NOMO-1 treated with DMSO at 0.1 percent for 48 hours (cell line): ENCODE results near the gene TESMIN.

Experiments used
- DNase-seq: peaks from one replicate; lab custom pipeline; 2025; ENCODE audit not compliant: unreplicated experiment; lab: John Stamatoyannopoulos, UW

Gene TESMIN

DNA sequence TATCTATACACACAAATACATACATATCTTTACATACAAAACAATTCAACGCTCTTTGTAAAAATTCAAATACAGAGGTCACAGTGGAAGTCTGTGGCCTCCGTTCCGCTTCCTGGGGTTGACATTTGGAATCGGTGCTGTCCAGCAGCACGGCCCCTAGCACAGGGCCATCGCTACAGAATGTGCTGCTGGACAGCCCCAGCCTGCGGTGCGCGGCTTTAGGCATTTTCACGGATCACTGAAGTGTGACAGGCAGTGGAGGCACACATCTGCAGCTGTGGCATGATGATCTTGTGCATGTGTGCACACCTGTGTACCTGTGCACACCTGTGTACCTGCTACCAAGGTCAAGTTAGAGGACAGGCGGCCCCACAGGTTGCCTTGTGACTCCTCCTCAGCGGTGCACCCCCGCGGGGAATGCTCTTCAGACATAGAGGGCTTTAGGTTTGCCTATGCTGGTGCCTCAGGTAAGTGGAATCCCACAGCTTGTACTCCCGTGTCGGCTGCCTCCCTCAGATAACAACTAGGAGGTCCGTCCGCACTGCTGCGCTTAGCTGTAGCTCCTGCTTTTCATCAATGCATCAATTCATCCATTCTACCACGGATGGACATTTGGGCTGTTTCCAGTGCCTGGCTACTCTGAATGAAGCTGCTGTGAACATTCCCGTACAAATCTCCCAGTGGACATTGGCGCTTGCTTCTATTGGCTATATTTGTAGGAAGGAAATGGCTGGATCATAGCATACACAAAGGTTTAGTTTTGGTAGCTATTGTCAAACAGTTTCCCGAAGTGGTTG, 37.1 kb downstream of the TESMIN start:
- DNase-seq: no peak

DNA sequence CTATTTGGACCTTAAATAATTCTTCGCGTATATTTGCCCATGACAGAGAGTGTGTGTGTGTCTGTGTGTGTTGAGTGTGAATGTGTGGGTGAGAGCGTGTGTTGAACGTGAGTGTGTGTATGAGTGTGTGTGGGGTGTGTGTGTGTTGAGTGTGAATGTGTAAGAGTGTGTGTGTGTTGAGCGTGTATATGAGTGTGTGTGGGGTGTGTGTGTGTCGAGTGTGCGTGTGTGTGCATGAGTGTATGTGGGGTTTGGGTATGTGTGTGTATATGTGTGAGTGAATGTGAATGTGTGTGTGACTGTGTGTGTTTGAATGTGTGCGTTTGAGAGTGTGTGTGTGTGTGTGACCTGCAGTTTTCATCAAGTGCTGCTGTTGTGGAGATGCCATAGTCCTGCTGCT, 40.2 kb downstream of the TESMIN start:
- DNase-seq: no peak

DNA sequence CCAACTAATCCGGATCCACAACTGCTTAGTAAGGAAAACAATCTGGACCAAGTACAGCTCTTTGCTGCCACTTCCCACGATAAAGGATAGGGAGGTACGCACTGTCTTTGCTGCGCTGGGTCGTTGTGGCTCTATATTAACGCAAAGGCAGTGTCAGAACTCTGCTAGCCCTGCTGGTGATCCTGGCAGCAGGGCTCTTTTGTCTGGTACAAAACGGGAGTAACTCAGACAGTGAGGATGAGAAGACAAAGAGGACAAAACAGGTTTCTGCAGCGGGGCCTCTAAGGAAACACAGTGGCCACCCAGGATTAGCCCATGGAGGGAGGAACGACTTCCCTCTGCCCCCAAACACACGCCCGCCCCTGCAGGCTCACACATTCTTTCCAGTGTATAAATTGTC, 40.9 kb downstream of the TESMIN start:
- DNase-seq: no peak

DNA sequence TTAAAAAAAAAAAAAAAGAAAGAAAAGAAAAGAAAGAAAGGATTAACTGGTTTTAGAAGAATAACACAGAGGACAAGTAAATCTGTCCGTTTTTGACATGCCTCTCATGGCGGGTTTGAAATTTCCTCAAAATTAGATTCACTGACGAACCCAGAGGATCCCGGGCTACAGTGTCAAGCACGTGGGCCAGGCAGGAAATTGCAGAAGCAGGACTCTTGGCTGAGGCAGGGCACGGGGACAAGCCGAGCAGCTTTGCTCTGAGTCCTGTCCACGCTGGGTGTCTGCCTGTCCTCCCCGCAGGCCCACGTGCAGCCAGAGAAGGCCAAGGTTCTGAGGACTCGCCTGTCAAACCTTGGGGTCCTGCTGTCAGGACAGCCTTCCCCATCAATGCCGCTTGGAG, 42.3 kb downstream of the TESMIN start:
- DNase-seq: no peak

DNA sequence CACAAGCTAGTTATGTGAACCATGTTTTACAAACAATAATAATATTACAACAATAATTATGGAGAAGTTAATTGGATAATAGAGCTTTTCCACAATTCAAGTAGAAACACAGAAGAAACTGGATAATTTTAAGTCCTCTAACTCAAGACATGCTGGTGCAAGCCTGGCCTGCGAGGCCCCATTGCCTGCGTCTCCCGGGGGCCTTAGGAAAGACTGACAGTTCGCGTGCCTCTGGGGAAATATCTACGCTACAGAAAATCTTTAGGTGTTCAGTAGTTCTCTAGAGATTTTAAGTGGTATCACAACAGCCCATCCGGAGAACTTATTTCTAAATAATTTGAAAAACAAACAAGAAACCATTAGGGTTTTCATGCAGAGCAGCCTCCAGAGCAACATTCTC, 43.8 kb downstream of the TESMIN start:
- DNase-seq: no peak

DNA sequence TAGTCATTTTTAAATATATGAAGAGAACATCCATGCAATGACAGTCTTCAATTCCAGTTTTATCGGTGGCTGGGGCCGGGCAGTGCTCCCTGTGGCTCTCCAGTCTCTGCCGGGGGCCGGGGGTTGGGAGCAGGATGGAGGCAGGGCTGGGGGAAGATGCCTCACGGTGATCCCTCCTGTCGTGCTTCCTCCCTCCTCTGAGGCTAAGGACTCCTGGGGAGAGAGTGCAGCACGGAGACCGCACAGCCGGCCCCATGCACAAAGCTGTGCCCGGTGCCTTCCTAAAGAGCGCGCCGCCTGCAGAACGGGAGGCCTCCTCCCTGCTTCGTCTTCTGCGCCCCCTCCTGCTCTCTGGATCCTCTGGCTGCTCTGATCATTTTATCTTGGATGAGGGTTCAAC, 46.4 kb downstream of the TESMIN start:
- DNase-seq: no peak

DNA sequence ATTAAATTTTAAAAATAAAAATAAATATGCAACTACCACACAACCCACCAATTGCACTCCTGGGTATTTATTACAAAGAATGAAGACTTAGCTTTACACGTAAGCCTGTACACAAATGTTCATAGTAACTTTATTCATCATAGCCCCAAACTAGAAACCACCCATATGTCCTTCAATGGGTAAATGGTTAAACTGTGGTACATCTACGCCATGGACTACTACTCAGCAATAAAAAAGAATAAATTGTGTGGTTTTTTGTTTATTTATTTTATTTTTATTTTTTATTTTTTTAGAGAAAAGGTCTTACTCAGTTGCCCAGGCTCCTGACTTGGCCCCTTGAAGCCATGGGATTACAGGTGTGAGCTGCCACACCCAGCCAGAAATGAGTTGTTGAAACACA, 52.3 kb downstream of the TESMIN start:
- no peak for DNase-seq

DNA sequence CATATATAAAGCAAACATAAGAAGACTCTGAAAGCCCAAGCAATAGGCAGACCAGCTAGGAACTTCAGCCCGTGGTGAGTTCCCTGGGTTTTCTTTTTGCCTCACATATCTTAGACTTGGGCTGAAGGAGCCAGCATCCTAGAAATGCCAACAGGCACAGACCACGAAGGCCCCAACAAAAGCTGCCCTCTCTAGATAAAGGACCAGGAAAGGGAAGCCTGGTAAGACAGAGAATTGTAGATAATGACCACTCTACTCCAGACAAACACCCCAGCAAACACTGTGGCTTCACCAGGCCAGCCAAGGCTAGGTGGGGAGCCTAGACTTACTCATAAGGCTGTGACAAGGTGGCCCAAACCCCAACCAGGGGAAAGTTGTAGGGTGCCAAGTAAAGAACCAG, 55.8 kb downstream of the TESMIN start:
- DNase-seq: no peak

DNA sequence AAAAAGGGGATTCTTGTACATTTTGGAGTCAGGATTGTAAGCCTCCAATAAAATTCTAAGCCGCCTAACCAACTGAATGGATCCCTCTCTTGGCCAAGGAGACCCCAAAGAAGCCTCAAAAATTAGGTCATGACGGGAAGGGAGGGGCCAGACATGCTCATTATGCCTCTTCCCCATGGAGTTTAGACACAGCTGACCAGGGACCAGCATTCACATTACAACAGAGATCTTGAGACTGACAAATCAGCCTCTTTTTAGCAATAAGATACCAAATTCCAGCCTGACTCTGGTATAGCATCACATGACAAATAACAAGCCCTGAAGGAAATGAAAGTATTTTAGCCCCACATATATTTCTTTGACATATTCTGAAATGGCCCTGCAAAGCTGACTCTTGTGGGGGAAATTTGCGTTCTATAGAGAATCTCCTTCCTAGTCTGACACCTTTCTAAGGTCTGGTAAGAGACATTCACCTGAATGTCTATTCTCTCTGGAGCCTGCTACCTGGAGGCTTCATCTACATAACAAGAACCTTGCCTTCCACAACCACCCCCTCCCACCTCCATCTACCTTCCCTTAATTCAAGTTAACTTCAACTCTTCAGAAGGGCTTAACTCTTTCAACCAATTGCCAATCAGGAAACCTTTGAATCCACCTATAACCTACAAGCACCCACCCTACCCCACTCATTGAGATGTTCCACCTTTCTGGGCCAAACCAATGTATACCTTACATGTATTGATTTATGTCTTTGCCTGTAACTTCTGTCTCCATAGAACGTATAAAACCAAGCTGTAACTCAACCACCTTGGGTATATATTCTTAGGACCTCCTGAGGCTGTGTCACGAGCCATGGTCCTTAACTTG, 56.7 kb downstream of the TESMIN start:
- DNase-seq: no peak

DNA sequence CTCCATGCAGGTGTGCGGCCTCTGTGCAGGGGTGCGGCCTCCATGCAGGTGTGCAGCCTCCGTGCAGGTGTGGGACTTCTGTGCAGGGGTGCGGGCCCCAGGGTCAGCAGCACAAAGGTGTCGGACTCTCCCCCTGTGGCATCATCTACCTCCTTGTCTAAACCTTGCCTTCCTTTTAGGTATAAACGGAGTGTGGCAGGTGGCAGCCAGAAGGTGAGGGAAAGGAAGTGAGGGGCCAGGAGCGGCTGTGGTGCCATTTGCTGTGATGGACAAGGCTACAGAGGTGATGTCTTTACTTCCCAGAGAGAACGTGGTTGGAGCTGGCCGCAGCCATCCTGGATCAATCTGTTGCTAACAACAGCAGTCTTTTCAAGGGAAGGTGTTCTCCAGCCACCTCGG, 57.8 kb downstream of the TESMIN start:
- no peak for DNase-seq

DNA sequence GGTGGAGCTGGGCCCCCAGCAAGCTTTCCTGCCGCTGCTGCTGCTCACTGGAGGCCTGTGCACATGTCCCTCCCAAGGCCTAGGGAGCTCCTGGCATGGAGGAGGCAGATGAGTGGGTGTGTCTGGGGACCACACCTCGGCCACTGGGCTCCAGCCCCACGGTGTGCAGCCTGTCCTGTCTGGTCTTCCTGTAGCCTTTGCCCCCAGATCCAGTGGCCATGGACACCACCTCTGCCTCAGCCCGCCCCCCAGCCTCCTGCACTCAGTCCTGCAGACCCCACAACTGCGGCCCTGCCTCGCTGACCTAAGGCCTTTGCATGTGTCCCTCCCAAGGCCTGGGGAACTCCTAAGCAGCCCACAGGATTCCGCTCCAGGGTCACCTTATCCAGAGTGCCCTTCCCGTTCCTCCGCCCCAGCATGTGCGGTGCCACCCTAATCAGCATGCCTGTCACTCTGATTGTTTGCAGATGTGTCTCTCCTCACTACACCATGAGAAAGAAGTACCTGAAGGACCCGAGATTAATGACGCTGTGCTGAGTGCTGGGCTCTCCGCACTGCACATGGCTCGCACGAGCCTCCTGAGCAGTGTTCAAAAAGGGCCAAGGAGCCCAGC, 58.3 kb downstream of the TESMIN start:
- no peak for DNase-seq

DNA sequence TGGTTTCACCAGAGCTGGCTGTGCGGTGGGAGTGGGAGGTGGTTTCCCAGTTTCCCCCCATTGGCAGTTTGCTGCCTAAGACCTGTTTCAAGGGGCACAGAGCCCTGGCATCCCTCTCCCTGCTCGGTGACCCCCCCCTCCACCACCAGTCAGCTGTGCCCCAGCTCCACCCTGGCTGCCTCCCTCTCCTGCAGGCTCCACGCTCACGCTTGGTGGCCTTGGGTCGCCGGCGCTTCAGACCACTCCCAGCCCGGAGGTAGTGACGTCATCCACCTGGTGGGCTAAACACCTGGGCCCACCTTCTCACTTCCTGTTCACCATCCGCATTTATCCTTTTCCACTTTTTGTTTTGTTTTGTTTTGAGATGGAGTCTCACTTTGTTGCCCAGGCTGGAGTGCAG, 59.2 kb downstream of the TESMIN start:
- DNase-seq: no peak

DNA sequence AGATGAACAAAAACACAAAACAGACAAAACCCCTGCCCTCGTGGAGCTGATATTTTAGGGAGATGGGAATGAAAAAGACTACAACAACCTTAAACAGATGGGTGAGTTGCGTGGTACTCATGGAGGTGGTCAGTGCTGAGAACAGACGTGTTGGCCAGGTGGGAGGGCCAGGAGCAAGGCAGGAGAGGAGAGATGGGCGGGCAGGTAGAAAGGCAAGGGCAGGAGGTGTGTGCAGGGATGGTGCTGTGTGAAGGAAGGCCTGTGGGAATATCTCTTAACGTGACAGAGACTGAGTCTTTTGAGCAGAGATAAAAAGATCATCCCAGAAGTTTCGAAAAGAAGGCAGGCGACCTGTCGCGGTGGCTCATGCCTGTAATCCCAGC, 59.9 kb downstream of the TESMIN start:
- no peak for DNase-seq

DNA sequence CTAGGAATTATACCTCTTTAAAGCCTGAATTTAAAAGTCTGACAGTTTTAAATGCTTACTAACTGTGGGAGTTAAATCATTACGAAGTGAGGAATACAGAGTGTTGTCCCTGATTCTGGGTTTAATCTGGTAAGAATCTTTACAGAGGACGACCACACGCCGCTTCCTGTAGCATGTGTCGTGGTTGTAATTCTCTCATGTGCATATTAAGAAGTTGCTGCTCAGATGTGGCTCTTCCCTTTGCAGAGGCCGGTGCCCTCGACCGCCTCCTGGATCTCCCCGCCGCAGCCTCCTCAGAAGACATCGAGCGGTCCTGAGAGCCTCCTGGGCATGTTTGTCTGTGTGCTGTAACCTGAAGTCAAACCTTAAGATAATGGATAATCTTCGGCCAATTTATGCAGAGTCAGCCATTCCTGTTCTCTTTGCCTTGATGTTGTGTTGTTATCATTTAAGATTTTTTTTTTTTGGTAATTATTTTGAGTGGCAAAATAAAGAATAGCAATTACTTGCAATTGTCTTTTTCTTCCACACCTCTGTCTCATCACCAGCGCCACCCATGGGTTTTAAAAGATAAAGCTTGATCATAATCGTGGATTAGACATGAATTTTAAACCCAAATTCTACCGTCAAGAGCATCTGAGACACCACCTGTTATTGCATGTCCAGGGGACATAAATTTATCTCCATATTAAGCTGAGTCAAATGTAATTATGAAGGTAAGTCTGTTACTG, 60.5 kb downstream of the TESMIN start:
- DNase-seq: no peak

DNA sequence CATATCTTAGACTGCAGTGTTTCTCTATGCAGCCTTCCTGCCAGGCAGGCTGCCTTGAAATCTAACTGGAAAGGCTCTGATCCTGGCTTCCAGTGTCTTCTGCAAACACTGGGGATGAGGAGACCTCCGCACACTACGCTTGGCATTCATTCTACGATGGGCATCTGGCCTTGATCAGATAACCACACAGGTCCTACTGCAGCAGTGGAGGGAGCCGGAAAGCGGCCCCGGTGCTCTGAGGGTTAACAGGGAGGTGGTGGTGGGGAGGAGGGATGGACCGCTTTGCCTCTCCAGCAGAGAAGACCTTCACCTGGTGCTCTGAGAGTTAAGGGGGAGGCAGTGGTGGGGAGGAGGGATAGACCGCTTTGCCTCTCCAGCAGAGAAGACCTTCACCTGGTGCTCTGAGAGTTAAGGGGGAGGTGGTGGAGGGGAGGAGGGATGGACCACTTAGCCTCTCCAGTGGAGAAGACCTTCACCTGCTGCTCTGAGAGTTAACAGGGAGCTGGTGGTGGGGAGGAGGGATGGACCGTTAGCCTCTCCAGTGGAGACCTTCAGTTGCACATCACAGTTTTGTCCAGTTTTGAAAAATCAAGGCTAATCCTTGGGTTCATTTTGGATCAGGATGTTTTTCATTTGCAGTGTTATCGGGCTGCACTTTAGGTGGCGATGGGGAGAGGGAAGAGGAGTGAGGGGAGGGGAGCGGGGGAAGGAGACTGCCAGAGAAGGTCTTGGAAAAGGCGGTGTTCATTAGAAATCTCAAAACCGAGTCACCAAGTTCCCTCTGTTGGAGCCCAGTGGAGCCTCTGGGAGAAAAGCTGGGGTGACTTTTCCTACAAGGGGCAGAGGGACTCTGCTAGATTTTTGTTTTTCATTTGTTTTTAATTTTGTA, 61.3 kb downstream of the TESMIN start:
- no peak for DNase-seq

DNA sequence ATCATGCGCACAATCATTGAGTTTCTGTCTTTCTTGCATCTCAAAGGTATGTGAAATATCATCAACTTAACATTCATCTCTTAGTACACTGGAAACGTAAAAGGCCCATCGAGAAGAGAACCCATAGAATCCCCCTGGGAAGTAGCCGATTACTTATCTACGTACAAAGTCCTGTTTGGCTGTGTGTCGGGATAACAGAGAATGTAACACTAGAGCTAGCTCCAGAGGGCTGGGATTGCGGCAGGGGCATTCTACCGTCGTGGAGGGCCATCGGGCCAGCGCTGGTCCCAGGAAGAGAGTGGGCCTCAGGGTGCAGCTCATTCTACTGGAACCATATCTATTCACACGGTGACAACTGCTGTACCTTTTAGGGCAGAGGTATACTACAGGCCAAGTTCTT, 62.4 kb downstream of the TESMIN start:
- DNase-seq: no peak

DNA sequence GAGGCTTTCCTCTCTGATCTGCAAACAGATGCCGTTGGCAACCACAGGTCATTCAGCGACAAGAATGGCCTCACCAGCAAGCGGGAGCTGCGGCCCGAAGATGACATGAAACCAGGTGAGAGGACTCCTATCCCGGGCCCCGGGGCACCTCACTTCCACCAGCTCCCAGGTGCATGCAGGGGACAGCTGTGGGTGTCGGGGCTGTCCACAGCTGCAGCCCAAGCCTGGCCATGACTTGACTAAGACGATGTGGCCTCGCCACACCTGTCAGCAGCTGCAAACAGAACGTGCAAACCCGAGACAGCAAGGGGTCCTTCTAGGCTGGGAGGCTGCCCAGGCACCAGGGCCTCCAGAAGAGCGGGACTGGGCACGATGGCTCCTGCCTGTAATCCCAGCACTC, 63.3 kb downstream of the TESMIN start:
- no peak for DNase-seq

DNA sequence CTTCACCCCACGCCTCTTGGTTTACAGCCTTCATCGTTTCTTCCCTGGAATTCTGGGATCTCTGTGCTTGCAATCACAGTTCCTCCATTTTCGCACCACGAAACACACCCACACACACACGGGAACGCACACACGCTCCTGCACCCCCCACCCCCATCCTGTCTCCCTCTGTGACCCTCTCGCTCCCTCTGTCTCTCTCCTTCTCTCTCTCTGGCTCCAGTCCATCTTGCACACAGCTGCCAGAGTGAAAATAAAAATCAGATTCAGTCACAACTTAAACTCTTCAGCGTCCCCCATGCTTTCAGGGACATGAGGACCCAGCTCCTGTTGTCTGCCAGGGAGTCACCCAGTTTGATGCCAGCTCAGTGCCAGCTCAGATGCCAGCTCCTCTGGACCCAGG, 64.0 kb downstream of the TESMIN start:
- no peak for DNase-seq

DNA sequence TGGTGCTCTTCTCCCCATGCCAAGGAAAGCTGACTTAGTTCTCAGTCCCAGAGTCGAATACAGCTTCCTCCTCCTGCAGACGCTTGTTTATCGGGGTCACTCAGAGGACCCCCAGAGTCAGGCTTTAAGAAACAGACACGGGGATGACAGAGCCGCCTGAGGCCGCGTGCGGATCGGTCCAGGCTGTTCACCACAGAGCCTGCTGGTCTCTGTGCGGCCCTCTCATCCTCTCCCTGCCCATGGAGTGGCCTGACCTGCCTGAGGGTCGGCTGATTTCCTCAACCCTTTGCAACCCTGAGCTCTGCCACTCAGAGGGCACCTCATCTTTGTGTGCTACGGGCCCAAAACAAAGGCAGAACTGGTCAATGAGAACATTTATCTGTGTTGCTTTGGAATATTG, 64.8 kb downstream of the TESMIN start:
- DNase-seq: no peak

DNA sequence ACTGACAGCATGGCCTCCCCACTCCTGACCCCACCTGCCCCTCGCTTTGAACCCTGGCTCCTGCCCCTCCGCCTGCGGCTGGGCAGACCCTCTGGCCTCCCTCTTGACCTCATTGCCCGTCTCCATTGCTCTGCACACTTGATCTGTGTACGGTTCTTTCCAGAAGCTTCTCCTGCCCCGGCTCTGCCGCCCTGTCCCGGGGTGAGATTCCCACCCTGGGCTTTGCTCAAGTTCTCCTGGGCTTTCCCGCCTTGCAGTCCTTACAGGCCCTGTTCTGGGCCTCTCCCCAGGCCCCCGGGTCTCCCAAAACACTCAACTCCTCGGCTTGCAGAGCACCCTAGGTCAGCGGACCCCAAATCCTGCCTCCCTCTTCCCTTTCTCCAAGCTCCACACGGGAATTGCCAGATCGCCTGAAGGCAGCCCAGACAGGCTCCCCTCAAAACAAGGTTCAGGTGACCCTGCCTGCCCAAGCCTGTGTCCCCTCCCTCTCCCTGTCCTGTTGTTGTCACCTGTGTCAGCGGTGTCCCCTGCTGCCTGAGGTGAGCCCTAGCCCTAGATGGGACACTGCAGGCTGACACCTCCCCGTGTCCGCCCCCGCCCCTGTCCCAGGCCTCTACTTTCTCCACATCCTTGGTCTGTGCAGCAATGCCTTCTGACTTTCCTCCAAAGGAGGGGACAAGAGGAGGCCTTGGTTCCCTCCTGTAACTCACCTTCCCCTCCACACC, 65.5 kb downstream of the TESMIN start:
- DNase-seq: no peak
